BLaER1 (cell line): ENCODE measurements around the gene NAA40.

Experiments used
- H3K27ac ChIP-seq: shearing (Covaris generic); formaldehyde crosslinking; 2 replicates; pipeline ENCODE4 v1.8.1; 2022
- H3K27me3 ChIP-seq: shearing (Covaris generic); formaldehyde crosslinking; 2 replicates; pipeline ENCODE4 v1.8.1; 2022
- H3K36me3 ChIP-seq: shearing (Covaris generic); formaldehyde crosslinking; 2 replicates; pipeline ENCODE4 v1.8.1; 2022
- H3K4me1 ChIP-seq: shearing (Covaris generic); formaldehyde crosslinking; 2 replicates; pipeline ENCODE4 v1.8.1; 2022
- H3K4me2 ChIP-seq: shearing (Covaris generic); formaldehyde crosslinking; 2 replicates; pipeline ENCODE4 v1.8.1; 2022
- H3K4me3 ChIP-seq: shearing (Covaris generic); formaldehyde crosslinking; 2 replicates; pipeline ENCODE4 v1.8.1; 2022
- H3K9ac ChIP-seq: shearing (Covaris generic); formaldehyde crosslinking; 2 replicates; pipeline ENCODE4 v1.8.1; 2022
- H3K9me3 ChIP-seq: shearing (Covaris generic); formaldehyde crosslinking; 2 replicates; pipeline ENCODE4 v1.8.1; 2022
- H4K20me1 ChIP-seq: shearing (Covaris generic); formaldehyde crosslinking; 2 replicates; pipeline ENCODE4 v1.8.1; 2022
- Cebpa-rat ChIP-seq: shearing (Covaris generic); IDR thresholded peaks from 2 replicates; pipeline ENCODE4 v1.8.1; 2022

The NAA40 gene

DNA sequence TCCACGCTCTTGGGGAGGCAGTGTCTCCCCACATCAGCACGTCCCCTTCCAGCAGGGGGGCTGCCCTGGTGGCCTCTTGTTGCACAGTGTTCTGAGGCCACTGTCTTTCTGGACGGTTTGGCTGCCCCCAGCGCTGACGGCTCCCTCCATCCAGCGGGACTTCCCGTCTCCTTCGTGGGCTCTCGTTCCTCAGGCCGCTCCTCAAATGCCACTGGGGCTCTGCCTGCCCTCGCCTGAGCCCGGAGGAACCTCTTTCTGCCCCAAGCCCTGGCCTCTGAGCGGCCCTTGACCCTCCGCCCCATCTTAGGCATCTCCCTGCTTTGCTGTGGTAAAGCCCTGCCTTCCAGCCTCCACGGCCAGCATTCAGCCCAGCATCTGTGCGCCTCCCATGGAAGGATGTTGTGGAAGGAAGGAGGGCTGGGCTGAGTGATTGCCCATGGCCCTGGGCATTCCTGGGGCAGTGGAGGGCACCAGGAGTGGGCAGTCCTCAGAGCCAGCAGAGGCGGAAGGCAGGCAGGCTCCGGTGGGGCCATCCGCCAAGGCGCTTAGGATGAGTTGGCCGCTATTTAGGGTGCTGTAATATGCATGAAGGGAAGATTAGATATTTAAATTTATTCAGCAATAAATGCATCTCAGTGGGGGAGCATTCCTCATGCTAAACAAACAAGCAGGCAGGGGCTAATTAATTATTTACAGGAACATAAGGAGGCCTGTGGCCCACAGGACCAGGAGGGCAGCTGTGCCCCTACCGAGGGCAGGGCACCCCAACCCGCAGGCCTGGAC is 65.2 kb downstream of the NAA40 start:
- TF ChIP-seq Cebpa-rat: no peak
- Histone ChIP-seq H3K4me3 (no peak overlapping the region), H3K9me3 (no peaks in the 10 kb centered on the region), H3K4me1 (peaks cover 69% of the 10 kb centered on the region), H4K20me1 (peaks cover 95% of the 10 kb centered on the region), H3K36me3 (0 out of 2 replicates have a peak, but pooled peaks cover under 1% of the 10 kb centered on the region), H3K27me3 (peaks cover 43% of the 10 kb centered on the region), H3K9ac (no peak overlapping the region), H3K4me2 (peak overlapping the region; percentile 97), H3K27ac (peak overlapping the region; percentile 51)

DNA sequence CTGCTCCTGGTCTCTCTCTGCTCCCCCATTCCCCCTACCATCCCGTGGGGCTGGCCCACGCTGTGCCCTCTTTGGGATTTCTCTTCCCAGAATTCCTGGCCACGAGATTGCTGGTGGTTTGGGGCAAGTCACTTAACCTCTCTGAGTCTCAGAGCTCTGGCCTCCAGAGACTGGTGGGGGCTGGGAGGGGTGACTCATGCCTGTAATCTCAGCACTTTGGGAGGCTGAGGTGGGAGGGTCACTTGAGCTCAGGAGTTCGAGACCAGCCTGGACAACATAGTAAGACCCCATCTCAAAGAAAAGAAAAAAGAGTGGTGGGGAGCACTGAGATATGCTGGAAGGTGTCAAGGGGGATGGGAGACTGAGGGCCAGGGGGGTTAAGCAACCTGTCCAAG is 65.8 kb downstream of the NAA40 start:
- Histone ChIP-seq H3K4me2 (peak overlapping the region; percentile 97; the same call in 1 of the 2 replicates), H3K27ac (no peak overlapping the region), H3K4me3 (no peak overlapping the region), H3K9ac (no peak overlapping the region), H3K9me3 (no peaks in the 10 kb centered on the region), H4K20me1 (peaks cover 95% of the 10 kb centered on the region), H3K4me1 (peaks cover 63% of the 10 kb centered on the region), H3K36me3 (no peaks in the 10 kb centered on the region), H3K27me3 (peaks cover 46% of the 10 kb centered on the region)
- TF ChIP-seq Cebpa-rat: no peak

DNA sequence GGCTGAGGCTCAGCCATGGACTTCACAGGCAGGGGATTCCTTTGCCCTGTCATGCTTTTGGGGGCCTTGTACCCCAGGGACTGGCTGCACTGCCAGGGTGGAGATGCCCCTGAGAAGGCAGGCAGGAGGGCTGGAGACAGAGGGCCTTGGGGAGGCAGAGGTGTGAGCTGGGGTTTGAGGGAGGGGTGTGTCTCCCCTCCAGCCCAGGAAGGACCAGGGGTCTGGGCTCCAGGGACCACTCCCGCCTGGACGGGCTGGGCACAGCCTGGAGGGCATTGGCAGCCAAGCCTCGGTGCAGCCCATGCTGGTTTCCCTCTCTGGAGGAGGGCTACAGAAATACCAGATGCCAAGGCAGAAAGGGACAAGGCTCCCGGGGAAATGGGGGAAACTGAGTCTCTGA is 66.9 kb downstream of the NAA40 start:
- Histone ChIP-seq H3K36me3 (0 out of 2 replicates have a peak, but pooled peaks cover under 1% of the 10 kb centered on the region), H3K27ac (no peak overlapping the region), H3K4me1 (peaks cover 52% of the 10 kb centered on the region), H3K4me2 (no peak overlapping the region), H4K20me1 (peaks cover 85% of the 10 kb centered on the region), H3K9me3 (peaks cover 11% of the 10 kb centered on the region), H3K4me3 (no peak overlapping the region), H3K27me3 (peaks cover 40% of the 10 kb centered on the region), H3K9ac (no peak overlapping the region)
- no peak for TF ChIP-seq Cebpa-rat

DNA sequence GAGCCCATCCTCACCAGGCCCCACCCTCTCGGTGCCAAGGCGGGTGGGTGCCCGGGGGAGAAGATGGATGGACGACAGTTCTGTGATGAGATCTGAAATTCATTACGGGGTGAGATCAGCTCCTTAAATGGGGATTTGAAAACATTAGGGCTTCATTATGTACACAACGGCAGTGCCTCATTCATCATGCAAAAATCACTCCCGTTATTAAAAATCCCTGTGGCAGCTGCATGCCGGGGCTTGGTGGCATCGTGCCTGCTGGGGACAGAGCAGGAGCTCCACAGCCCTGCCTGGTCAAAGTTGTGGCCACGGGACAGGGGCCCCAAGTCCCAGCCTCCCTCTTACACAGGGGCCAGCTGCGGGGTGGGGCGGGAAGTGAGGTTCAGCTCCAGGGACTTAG is 67.6 kb downstream of the NAA40 start:
- Histone ChIP-seq H3K9ac (no peak overlapping the region), H3K9me3 (peaks cover 17% of the 10 kb centered on the region), H3K27me3 (peaks cover 40% of the 10 kb centered on the region), H4K20me1 (peaks cover 78% of the 10 kb centered on the region), H3K4me3 (no peak overlapping the region), H3K36me3 (0 out of 2 replicates have a peak, but pooled peaks cover 7% of the 10 kb centered on the region), H3K4me2 (no peak overlapping the region), H3K27ac (no peak overlapping the region), H3K4me1 (peaks cover 45% of the 10 kb centered on the region)
- TF ChIP-seq Cebpa-rat: no peak
